Eye (tissue), 1 donor: ENCODE measurements around the gene RARA.
"Not testable (repeated sequence)": the region's sequence is repeated elsewhere in the genome, so short reads cannot be mapped to it uniquely, and the experiment has no call there.

ENCODE experiments used
- DNase-seq: peaks from one replicate; pipeline ENCODE4 v3.0.0-alpha.2; 2015

The RARA gene

DNA sequence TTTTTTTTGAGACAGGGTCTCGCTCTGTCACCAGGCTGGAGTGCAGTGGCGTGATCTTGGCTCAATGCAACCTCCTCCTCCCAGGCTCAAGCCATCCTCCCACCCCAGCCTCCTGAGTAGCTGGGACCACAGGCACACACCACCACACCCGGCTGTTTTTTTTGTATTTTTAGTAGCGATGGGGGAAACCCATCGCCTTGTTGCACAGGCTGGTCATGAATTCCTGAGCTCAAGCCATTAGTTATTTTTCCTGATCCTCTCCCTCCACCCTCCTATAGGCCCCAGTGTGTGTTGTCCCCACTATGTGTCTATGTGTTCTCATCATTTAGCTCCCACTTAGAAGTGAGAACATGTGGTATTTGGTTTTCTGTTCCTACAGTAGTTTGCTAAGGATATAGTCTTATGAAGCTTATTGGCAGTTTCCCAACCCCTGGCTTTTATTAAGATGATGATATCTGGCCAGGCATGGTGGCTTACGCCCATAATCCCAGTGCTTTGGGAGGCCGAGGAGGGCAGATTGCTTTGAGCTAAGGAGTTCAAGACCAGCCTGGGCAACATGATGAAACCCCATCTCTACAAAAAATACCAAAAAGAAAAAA is 9.7 kb upstream of the RARA start:
- DNase-seq = not testable (repeated sequence)

DNA sequence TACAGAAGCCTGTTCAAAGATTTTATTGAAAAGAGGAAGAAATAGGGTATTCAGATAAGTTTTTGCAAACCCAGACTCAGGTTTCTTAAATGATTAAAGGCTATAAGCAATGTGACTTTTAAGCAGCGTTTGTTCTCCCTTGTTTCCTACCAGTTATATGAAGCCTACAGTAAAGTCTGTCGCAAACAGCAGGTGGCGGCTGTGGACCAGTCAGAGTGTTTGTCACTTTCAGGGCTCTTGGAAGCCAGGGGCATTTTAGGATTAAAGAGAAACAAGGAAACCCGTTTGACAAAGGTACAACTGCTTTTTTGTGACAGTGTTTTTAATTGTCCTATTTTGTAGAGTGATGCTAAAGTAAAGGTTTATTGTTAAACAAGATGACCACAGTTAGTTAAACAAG is 7.7 kb upstream of the RARA start:
- DNase-seq = peak; percentile 39

DNA sequence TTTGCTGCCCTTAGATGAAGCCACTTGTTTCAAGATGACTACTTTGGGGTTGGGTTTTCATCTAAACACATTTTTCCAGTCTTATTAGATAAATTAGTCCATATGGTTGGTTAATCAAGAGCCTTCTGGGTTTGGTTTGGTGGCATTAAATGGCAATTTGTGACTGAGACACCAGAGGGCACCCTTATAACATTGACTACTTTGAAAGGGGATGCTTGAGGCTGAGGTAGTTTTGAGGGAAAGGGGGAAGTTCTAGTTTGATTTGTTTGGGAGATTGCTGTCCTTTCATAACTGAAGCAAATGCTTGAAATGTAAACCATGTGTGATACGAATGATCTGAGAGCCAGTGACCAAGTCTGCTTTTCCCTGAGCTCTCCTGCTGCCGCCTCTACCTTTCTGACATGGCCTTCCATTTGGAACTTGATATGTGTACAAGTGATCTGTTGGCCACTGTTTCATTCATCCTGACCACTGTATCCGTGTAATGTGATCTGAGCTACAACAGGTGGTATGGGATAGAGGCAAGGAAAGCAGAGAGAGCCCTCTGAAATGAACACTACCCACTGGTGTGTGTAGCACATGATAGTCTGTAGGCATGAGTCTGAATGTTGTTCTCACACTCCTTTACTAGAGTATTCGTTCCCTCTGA is 5.8 kb upstream of the RARA start:
- peak; percentile 91 for DNase-seq

DNA sequence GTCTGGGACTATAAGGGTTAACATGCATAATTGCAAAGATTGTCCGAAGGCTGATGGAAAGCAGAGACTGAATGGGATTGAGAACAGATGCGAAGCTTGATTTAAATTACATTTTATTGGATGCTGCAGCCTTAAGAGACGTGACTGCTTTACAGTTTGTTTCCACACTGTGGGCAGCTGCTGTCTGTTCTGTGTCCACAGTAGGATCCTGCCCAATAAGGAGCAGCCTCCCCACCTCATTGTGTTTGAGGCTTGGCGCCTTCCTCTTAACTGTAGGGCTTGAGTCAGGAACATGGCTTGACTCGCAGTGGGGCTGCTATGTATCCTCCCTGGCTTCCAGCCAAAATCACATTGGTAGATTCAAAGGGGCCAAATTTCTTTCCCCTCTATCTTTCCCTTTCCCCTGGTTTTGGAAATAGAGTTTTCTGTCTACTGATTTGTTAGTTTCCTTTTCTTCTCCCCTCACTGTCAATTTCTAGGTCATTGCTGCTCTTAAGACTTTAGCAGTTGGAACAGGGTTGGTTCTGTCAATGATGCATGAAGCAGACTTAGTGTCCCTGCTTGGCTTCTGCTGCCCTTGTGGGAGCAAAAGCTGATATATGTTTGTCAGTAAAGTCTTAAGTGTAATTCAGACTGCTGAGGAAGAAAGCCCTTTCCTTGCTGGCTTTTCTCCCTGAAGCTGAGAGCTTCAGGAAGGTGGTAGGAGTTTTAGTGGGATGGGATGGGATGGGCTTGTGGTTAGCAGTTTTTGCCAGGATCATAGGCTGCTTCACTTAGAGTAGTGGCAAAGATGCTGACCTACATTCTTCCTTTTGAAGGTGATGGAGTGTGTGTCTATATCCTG is 5.0 kb upstream of the RARA start:
- peak; percentile 77 for DNase-seq

DNA sequence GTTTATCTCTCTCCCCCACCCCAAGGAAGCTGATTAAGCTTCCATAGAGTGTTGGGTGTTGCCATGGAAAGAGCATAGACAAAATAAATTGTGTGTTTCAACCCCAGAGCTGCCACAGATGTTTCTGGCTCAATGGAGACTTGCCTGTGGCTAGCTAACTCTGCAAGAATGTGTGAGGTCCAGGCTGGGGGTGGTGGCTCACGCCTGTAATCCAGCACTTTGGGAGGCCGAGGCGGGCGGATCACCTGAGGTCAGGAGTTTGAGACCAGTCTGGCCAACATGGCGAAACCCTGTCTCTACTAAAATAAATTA is 4.5 kb upstream of the RARA start:
- DNase-seq = peak; percentile 65

DNA sequence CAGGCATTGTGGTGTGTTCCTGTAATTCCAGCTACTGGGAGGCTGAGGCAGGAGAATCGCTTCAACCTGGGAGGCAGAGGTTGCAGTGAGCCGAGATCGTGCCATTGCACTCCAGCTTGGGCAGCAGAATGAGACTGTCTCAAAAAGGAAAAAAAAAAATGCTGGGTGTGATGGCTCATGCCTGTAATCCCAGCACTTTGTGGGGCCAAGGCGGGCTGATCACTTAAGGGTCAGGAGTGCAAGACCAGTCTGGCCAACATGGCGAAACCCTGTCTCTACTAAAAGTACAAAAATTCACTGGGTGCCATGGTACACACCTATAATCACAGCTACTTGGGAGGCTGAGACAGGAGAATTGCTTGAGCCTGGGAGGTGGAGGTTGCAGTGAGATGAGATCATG is 4.1 kb upstream of the RARA start:
- DNase-seq = not testable (repeated sequence)

DNA sequence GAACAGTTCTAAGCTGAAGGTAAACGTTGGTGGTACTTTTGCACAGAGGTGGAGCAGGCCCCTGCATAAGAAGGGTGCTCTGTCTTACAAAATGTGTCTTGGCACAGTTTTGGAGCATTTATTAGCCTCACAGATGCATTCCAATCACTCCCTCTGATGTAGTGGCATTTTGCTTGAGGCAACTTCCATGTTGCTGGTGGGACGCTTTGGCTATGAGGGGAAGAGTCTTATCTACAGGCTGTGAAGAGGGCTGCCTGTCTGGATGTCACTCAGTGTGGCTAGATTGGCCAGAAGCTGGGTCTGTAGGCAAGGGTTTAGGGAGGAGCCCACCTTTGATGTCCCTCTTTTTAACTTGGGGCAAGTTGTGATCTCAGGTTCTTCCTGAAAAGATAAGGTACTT is 2.6 kb upstream of the RARA start:
- DNase-seq = no peak

DNA sequence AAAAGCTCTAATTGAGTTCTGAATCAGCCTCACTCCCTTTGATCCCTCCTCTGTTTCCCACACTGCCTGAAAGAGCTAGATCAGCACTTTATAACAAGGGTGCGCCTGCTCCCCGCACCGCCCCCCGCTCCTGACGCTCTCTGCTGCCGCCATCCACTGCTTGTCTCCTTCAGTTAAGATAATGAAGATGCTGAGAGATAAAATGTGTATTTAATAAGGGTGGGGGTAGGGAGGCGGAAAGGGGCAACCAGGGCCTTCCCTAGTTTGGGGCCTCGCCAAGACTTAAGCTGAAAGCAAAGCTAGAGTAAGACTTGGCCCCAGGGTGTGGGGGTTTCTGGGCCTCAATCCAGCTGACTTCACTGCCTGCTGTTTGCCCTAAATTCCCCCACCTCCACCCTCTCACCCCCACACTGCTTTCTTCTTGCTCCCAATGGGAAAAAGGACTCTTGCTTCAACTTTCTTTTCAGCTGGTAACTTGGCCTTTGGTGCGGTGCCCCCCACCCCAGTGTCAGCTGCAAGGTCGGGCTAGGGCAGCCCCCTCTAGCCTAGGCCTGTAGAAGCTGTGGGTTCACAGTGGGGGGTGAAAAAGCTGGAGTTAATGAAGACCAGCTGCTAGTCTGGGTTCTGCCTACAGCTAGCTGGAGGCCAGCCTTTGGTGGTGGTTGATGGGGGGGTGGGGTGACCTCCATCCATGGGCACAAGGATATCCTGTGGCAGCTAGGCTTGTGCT is 1.8 kb upstream of the RARA start:
- DNase-seq = peak; percentile 96

DNA sequence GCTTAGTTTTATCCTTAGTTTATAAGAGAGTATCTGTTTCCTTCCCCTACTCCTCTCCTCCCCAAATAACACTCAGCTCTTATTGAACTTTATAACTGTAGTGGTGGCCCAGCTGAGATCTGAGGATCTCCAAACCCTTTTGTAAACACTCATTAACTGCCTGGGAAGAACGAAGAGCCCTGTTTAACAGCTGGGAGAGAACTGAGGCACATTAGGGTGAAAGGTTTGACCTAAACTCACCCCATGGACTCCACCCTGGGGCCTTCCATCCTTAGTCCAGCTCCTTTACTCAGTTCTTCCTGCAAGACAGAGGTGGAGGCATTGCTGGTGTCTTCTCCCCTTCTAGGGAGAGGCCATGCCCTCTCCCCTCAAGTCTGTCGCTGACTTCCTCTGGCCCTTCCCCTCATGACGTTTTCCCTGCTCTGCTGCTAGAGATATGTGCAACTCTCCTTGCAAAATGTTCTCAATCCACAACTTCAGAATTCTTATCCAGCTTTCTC is 1.2 kb upstream of the RARA start:
- DNase-seq = no peak

DNA sequence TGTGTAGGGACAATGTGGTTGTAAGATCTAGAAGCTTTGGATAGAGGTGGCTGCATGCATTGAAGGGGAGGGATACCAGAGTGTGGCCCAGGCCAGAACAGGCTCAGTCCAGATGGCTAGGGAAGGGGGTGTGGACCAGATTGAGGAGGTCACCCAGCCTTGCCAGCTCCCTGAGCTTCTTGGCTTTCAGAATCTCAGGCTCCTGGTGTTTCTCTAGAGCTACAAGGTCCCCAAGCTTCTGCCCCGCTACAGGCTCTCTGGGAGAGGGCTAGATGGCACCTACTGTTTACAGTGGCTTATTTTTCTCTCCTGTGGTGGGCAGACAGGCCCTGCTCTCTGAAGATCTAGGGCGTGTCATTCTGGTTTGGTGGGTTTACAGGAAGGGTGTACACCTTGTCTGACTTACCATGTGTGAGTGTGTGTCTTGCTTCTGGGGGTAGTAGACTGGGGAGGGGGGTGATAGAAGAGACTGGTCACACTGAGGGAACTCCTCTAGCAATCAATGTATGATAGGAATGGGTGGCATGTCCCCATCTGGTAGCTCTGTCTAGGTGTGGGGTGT is 1.1 kb downstream of the RARA start:
- peak; percentile 57 for DNase-seq

DNA sequence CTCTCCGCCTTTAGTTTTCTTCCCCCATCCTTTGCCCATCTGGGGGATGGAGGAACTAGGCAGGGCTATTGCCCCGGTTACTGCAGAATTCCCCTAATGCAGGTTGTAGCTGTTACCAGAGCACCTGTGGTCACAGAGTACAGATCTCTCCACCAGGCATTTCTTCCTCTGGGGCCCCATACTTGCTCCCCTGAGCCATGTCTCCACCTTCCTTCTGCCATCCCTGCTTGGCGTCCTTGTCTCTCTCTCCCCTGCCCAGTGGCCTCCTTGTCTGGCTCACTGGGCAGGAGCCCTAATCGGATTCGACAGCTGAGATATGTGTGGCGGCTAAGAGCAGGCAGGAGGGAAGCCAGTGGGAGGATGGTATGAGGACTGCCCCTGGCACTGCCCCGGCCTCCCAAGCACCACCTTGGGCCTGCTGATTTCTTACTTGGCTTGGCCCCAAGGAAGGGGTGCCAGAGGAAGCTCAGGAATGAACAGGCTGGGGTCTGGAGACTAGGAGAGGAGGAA is 2.0 kb downstream of the RARA start:
- peak; percentile 97 for DNase-seq

DNA sequence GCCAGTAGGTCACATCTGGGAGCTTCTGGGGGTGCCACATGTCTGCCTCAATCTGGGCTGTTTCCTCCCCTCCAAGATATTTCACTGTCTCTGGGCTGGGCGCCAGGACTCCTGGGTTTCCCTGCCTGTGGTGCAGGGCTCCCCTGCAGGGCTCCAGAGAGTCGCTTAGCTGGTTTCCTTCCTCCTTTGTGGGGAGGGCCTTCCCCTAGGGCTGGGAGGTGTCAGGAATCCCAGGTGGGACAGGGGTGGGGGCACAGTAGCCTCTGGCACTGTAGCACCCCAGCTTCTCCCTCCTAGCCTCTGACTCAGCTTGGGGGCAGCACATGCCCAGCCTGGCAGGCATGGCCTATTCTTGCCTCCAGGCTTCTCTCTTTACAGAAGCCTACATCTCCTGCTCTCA is 2.6 kb downstream of the RARA start:
- no peak for DNase-seq

DNA sequence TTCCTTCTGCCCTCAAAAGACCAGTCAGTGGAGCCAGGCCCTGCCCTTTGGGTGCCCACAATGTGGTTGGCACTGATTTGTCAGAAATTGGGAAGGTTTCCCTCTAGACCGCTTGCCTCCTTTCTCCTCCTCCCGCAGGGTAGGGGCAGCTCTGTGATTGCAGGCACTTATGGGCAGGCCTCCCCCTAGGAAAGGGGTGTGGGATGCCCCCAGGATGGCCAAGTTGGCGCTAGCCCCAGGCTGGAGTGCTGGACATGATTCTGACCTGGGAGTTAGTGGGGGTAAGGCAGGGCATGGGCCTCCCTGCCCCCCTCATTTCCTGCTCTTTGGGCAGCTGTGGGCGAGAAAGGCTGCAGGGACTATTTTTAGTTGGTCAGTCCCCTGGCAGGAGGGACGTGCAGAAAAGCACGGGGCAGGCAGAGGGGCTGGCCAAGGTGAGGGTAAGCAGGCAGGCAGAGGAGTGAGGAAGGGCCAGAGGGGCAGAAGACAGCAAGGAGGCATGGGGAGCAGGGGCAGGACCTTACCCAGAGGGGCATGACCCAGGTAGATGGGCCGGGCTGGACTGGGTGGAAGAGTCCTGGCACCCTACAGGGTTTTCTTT is 3.3 kb downstream of the RARA start:
- DNase-seq = no peak

DNA sequence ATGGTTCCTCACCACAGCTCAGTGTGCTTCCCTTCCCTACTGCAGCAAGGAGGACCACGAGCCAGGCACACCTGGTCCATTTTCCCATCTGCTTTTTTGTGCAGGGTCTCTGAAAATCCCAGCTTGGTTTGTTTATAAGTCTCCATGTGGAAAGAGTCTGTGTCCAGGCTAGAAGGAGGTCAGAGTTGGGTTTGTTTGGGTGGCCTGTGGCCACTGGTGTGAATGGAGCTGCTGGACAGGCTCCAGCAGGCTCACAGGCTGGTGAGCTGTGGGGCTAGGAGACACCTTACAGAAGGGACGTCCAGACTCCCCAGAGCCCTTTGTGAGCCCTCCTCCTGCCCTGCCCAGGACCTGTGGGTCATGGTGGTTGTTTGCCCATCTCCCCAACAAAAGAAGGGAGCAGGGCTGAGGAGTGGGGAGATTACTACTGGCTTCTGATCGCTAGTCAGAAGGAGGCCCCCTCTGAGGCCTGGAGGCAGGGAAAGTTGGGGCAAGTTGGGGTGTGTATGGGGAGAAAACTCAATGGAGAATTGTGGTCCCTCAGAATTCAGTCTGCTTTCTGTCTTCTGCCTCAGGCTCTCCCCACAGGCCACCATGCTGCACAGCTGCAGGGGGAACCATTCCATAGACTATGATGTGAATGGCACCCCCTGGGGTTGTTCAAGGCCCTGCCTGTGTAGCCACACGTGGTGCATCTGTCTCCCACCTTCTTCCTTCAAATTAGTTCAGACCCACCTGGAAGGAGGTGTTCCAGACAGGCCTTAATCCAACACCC is 4.1 kb downstream of the RARA start:
- DNase-seq = no peak

DNA sequence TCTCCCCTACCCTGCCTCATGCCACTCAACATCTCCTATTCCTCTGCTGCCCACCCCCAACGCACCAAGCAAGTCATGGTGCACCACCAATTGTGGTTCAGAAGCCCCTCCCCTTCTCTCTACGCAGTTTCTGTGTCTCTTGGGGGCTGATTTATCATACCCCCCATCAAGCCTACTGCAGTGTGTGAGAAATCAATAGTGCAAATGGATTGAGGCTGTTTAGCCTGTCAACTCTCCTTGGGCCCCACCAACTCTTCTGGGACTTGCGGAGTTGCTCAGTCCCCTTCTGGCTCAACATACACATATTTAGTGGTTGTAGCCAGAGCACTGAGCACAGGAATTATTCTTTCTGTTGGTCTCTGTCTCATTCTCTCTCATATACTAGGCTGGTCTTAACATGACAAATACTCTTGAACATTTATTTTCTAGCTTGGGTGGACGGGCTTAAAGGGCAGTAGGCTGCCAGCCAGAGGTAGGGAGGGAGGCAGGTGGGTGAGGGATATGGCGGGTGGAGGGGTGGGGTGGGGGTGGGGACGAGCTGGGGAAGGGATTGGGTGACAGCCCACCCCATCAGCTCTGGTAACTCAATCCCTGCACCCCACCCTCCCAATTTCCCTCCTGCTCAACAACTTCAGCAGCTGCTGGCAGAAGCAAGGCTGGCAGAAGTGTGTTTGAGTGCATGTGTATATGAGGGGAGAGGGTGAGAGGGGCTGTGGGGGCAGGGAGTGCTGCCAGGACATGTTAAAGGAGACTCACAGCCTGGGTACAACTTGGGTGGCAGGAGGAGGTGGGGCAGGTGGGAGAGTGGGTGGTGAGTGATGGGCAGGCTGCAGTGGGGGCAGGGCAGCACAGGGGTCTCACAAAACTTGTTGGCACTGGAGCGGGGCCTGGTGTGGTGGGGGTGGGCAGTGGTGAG is 4.9 kb downstream of the RARA start:
- peak; percentile 67 for DNase-seq

DNA sequence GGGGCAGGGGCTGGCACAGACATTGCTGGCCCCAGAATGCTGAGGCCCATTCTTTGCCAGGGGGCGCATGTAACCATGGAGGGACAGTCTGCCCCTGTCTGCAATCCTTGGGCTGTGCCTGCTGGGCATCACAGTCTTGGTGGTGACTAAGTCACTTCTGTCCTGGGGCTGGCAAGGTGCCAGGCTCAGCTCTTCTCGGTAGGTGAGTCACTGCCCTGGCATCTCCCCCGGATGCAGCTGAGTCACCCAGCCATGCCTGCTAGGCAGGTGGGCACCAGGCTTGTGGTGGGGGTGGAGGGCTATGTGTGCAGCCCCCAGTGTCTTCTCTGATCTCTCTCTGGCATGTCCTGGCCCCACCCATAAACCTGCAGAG is 5.6 kb downstream of the RARA start:
- peak; percentile 44 for DNase-seq

DNA sequence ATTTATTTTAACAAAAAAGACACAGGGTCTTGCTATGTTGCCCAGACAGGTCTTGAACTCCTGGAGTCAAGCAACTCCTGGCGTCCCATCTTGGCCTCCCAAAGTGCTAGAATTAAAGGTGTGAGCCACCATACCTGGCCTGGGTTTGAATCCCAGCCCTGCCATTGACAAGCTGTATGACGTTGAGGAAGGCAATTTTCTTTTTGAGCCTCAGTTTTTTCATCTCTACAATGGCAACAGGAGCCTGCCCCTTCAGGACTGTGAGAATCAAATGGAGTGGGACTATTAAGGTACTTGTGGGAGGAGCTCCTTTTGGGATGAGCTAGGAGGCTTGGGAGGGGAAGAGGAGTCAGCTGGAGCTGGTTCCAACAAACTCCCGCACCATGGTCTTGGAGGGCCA is 6.2 kb downstream of the RARA start:
- DNase-seq = no peak

DNA sequence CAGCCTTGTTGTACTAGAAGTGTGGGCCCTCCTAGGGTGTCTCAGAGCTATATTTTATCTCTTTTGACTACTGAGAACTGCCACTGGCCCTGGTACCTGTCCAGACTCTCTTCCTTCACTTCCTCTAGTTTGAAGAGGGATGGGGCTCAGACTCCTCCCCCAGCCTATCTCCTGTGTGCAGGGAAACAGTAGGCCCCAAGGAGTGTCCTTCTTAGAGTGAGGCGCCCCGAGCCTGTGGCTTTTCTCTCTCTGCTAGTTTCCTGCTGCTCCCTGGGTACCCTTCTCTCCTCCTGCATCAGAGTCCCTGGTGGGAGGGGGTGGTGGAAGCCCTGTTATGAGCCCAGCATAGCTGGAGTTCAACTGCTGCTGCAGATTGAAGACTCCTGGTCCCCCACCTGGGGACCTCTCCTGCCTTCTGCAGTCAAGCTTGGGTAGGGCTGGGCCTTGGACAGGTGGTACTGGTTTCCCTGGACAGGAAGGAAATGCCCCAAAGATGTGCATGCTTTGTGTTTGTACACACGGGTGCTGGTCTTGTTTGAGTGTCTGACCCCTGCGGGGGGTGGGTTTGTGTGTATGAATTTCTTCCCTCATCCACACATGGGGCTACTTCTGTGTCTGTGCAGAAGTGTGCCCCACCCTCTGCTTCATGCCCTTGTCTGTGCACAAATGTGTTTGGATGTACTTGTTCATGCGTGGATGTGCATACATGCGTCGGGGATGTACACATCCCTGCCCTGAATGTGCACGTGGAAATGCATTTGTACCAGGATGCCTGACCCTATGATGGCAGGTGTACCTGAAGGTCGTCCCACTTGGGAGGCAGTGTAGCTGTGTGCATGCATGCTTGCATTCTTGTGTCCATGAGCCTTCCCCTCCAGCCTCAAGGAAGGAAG is 6.9 kb downstream of the RARA start:
- DNase-seq = peak; percentile 61

DNA sequence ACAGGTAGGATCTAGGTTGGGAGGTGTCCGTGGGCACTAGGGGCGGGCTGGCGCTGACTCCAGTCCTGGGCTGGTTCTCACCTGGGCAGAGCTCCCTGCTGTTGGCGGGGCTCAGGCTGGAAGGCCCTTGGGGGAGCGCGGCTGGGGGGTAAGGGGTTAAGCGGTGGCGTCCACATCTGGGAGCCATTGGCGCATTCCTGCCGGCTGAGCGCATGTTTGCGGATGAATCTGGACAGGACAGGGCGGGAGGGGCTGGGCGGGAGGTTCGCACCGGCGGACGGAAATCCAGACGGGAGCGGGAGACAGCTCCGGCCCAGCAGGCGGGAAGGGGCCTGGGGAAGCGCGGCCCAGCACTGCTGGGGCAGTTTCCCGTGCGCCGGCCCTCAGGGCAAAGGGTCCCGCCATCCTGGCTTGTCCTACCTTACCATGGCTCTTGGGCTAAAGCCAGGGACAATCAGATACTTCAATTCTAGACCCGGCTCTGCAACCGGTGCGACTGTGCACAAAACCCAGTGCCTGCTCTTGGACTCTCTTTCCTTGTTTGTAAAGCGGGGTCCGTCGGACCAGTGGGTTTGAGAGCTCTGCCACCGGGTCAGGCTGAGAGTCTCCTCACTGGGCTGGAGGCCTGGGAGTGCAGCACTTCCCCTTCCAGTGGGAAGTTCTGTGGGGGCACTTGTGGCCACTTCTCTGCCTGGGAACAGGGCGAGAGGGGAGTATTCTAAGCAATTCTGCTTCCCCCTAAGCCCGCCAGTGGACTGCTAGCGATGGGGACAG is 7.8 kb downstream of the RARA start:
- peak; percentile 90 for DNase-seq
